CD8-positive, alpha-beta memory T cell (primary cell): ENCODE results near the gene TRIM67. TPM values are rescaled to one million over a fixed set of nuclear protein-coding genes. Genes with fewer than 3 reads are reported as not detected.

ENCODE experiments used
- CTCF ChIA-PET: fragments of 350-600 bp; sonication (Branson Sonifier 250); formaldehyde crosslinking; loops from one replicate; lab custom pipeline; 2021; ENCODE audit warnings: antibody characterized with exemption; lab: Charles Lee
- POLR2A ChIA-PET: fragments of 350-600 bp; sonication (Branson Sonifier 250); formaldehyde crosslinking; loops from one replicate; lab custom pipeline; 2021; ENCODE audit warnings: antibody characterized with exemption; lab: Charles Lee
- DNase-seq, 5 donors: peaks; one replicate each; pipeline versions ENCODE4 v3.0.0 to v3.0.0-alpha.2; 2020 to 2022; ENCODE audit warnings: mixed read lengths in 1 of 5
- H3K27ac ChIP-seq: one replicate; pipeline ENCODE4 v1.7.0; 2013; ENCODE audit warnings: low read depth, mild to moderate bottlenecking, low read length, moderate library complexity
- H3K27me3 ChIP-seq: 2 replicates; pipeline ENCODE4 v1.7.0; 2013; ENCODE audit warnings: low read length, mild to moderate bottlenecking; ENCODE audit not compliant: insufficient read depth, poor library complexity, severe bottlenecking
- H3K36me3 ChIP-seq: 2 replicates; pipeline ENCODE4 v1.7.0; 2013; ENCODE audit warnings: mild to moderate bottlenecking, low read length, moderate library complexity; ENCODE audit not compliant: insufficient read depth
- H3K4me1 ChIP-seq: 2 replicates; pipeline ENCODE4 v1.7.0; 2013; ENCODE audit warnings: mild to moderate bottlenecking, low read length, moderate library complexity; ENCODE audit not compliant: insufficient read depth
- H3K4me3 ChIP-seq: 2 replicates; pipeline ENCODE4 v1.7.0; 2013; ENCODE audit warnings: mild to moderate bottlenecking, low read length
- H3K9me3 ChIP-seq: 2 replicates; pipeline ENCODE4 v1.7.0; 2013; ENCODE audit warnings: mild to moderate bottlenecking, low read length
- H3K27ac Mint-ChIP-seq, 8 donors: one replicate each; pipeline ENCODE4 v1.8.0; 2020 to 2021; ENCODE audit warnings: mixed read lengths in 8 of 8, mild to moderate bottlenecking in 6 of 8, inconsistent platforms in 3 of 8, moderate library complexity in 3 of 8
- H3K27me3 Mint-ChIP-seq, 2 donors: one replicate each; pipeline ENCODE4 v1.8.0; 2020 to 2021; ENCODE audit warnings: mixed read lengths in 2 of 2, mild to moderate bottlenecking in 1 of 2, moderate library complexity in 1 of 2
- H3K36me3 Mint-ChIP-seq, 3 donors: one replicate each; pipeline ENCODE4 v1.8.0; 2020 to 2021; ENCODE audit warnings: mixed read lengths in 3 of 3, inconsistent platforms in 1 of 3, mild to moderate bottlenecking in 1 of 3
- H3K4me1 Mint-ChIP-seq, 3 donors: one replicate each; pipeline ENCODE4 v1.8.0; 2020 to 2021; ENCODE audit warnings: mixed read lengths in 3 of 3, inconsistent platforms in 1 of 3, mild to moderate bottlenecking in 1 of 3
- H3K4me3 Mint-ChIP-seq, 7 donors: one replicate each; pipeline ENCODE4 v1.8.0; 2020 to 2021; ENCODE audit warnings: mixed read lengths in 7 of 7, mild to moderate bottlenecking in 6 of 7, moderate library complexity in 4 of 7, inconsistent platforms in 2 of 7
- H3K9me3 Mint-ChIP-seq, 5 donors: one replicate each; pipeline ENCODE4 v1.8.0; 2020 to 2022; ENCODE audit warnings: mixed read lengths in 5 of 5, mild to moderate bottlenecking in 3 of 5, moderate library complexity in 2 of 5, inconsistent platforms in 1 of 5
- polyA plus RNA-seq: library from polyadenylated mRNA; unstranded; fragments of 300-500 nt; fragmentation: Illumina TruSeq; gene quantifications from one replicate; pipeline ENCODE4 v1.2.3, GENCODE V29; 2021
- total RNA-seq, 2 experiments: library from RNA; stranded (reverse); gene quantifications; one replicate each; pipeline ENCODE4 v1.2.3, GENCODE V29; 2021

The TRIM67 gene
- total and polyA plus RNA-seq, 3 experiments from 2014 or later = not detected

DNA sequence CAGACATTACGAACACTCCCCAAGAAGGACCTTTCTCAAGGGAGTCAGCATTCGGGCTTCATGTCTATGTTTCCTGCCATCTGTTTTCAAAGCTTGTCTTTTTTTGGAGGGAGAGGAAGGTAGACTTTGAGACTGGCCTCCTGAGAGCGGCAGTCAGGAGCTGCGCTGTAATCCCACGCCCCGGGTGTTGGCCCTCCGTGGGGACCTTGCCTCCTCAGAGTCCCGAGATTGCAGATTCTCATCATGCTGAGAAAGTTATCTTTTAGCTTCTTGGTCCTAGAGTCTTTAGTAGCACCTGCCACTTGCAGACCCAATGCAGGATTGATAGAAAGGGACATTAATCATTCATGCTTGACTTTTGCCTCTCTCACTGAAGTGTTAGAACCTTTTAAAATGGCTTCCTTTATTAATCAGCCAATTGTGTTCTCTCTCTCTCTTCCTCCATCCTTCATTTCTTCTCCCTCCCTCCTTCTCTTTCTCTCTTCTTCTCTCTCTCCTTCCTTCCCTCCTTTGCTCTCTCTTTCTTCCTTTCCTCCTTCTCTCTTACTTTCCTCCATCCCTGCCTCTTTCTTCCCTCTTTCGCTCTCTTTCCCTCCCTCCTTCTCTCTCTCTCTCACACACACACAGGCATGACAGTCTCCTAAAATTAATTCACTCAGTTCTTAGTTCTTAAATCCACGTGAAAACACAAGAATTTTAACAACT lies 54.0 kb downstream of the TRIM67 start:
- CTCF ChIA-PET = no interaction called here

DNA sequence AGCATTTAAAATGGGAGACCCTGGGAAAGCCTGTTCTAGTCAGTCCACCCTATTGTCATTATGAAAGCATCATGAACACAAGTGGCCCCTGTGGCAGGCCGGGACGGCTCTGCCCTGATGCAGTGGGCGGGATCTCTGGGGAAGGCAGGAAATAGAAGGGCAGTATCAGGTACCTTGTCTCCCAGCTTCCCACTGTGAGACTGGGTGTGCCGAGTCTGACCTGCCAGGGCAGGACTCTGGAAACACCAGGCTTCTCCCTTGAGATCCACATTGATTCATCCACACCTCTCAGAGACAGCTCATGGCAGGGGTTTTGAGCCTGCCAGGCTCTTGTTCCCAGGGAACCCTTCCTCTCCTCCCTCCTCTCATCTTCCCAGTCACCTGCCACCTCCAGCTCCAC lies 54.6 kb downstream of the TRIM67 start:
- H3K4me1 Mint-ChIP-seq = peaks cover 4 to 8% (median 6%) of the 10 kb centered on the region in 3 donors
- H3K9me3 Mint-ChIP-seq = no peaks in the 10 kb centered on the region
- H3K36me3 Mint-ChIP-seq = peaks cover 0 to under 1% (median 0%) of the 10 kb centered on the region in 3 donors
- no peak overlapping the region for H3K4me3 Mint-ChIP-seq
- H3K27me3 Mint-ChIP-seq = peaks cover 0 to 3% of the 10 kb centered on the region in 2 donors
- Histone ChIP-seq H3K4me1 (peaks cover 3% of the 10 kb centered on the region), H3K4me3 (no peak overlapping the region), H3K27me3 (no peaks in the 10 kb centered on the region), H3K9me3 (no peaks in the 10 kb centered on the region), H3K36me3 (no peaks in the 10 kb centered on the region), H3K27ac (no peak overlapping the region)
- DNase-seq = no peak
- peak overlapping the region in 1 of 8 donors; percentile 94 for H3K27ac Mint-ChIP-seq
- ChIA-PET CTCF (no interaction called here), POLR2A (no interaction called here)

More for the DNA sequence above, 54.0 kb downstream of the TRIM67 start:
- peaks cover 8% of the 10 kb centered on the region for H3K4me1 ChIP-seq
- Mint-ChIP-seq H3K27ac (peak overlapping the region in 1 of 8 donors; percentile 67), H3K27me3 (peaks cover 0 to 3% of the 10 kb centered on the region in 2 donors), H3K4me1 (peaks cover 8 to 14% (median 11%) of the 10 kb centered on the region in 3 donors), H3K36me3 (no peaks in the 10 kb centered on the region), H3K4me3 (no peak overlapping the region), H3K9me3 (no peaks in the 10 kb centered on the region)
- no peak for DNase-seq
- no peaks in the 10 kb centered on the region for H3K27me3 ChIP-seq
- no peaks in the 10 kb centered on the region for H3K36me3 ChIP-seq
- no peak overlapping the region for H3K4me3 ChIP-seq
- no peaks in the 10 kb centered on the region for H3K9me3 ChIP-seq
- H3K27ac ChIP-seq = no peak overlapping the region
- POLR2A ChIA-PET = no interaction called here

DNA sequence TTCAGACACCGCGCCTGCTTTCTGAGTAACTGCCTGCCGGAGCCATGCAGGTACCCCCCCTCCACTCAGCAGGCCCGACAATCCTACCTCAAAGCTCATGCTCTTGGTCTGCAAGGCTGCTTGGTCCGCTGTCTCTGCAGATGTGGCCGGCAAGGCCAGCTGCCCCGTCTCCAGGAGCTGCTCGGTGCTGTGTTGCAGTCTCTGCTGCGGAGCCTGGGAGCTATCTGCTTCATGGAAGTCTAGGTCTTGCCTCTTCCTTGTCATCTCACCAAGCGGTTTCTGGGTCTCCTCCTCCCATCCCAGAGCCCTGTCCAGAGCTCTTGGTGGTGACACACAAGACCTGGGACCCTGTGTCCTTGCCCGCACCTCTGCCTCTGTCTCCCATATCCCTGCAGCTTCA lies 55.2 kb downstream of the TRIM67 start:
- peak overlapping the region in 1 of 8 donors; percentile 94 for H3K27ac Mint-ChIP-seq
- Histone ChIP-seq H3K27me3 (no peaks in the 10 kb centered on the region), H3K36me3 (no peaks in the 10 kb centered on the region), H3K4me1 (no peaks in the 10 kb centered on the region), H3K27ac (no peak overlapping the region), H3K4me3 (no peak overlapping the region), H3K9me3 (no peaks in the 10 kb centered on the region)
- CTCF ChIA-PET = no interaction called here
- H3K9me3 Mint-ChIP-seq = no peaks in the 10 kb centered on the region
- peaks cover 0 to 3% of the 10 kb centered on the region in 2 donors for H3K27me3 Mint-ChIP-seq
- H3K4me1 Mint-ChIP-seq = peaks cover 4 to 7% (median 5%) of the 10 kb centered on the region in 3 donors
- H3K36me3 Mint-ChIP-seq = peaks cover 0 to 3% (median 0%) of the 10 kb centered on the region in 3 donors
- no peak for DNase-seq
- POLR2A ChIA-PET = no interaction called here
- no peak overlapping the region for H3K4me3 Mint-ChIP-seq

DNA sequence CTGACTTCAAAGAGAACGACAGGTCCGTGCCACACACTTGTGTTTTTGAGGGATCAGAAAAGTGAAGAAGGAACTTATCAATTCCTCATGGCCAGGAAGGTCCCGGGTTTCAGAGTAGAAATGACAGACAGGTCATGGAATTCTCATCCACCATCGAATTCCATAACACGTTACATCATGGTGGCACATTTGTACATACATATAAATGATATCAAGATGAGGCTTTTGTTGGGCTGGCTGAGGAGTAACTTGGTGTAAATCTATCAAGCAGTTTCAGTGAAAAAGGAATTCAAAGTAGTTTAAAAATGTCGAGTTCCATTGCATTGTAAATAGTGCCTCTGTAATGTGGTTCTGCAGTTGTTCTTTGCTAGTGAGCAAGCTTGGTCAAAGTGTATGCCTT lies 56.2 kb downstream of the TRIM67 start:
- DNase-seq = no peak
- no peak overlapping the region for H3K4me3 ChIP-seq
- CTCF ChIA-PET = no interaction called here
- POLR2A ChIA-PET = no interaction called here
- H3K36me3 ChIP-seq = no peaks in the 10 kb centered on the region
- no peaks in the 10 kb centered on the region for H3K27me3 ChIP-seq
- no peaks in the 10 kb centered on the region for H3K9me3 ChIP-seq
- H3K27me3 Mint-ChIP-seq = peaks cover 0 to 3% of the 10 kb centered on the region in 2 donors
- peak overlapping the region in 1 of 8 donors; percentile 50 for H3K27ac Mint-ChIP-seq
- H3K4me3 Mint-ChIP-seq = no peak overlapping the region
- no peaks in the 10 kb centered on the region for H3K9me3 Mint-ChIP-seq
- H3K4me1 ChIP-seq = no peaks in the 10 kb centered on the region
- H3K27ac ChIP-seq = no peak overlapping the region
- H3K4me1 Mint-ChIP-seq = peaks cover 4 to 7% (median 5%) of the 10 kb centered on the region in 3 donors
- H3K36me3 Mint-ChIP-seq = peaks cover 0 to 8% (median 4%) of the 10 kb centered on the region in 3 donors

DNA sequence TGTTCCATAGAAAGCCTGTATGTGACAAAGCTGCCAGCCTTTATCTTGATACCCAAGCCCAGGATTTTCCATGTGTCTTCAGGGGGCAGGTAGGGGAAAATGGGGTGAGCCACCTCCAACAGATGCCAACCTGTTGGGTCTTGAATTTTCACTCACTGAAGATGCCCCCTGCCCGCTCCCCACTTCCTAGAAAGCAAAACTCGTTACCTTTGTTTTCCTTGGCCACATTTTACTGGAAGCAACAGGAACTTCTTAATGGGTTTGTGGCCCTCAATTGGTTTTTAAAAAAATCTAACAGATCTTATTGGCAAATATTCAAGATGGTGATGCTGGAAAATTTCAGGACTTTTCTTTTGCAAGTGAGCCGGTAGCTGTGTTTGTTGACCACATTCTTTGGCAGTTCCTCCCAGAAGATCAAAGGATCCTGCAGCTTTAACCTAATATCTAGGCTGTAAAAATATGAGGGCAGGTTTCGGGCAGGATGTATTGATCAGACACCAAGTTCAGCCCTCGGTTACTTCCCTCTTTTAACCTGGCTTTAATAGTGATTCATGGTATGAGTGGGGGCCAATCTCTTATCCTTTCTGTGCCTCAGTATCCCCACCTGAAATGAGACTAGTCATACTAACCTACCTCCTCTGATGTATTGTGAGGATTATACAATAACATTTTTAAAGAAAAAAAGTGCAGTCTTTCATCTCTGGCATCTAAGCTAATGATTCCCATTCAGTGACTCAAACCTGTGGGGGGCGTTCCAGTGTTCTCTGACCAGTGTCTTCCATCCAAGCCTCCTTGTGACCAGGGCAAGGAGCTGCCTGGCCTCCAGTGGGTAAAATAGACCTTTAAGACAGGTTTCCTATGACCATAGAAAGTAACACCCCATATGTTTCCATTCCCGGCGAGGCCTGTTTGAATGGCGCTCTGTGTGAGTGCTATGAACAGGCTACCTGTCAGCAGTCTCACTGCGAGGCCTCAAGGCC lies 57.9 kb downstream of the TRIM67 start:
- Mint-ChIP-seq H3K9me3 (no peaks in the 10 kb centered on the region), H3K27me3 (peaks cover 0 to 3% of the 10 kb centered on the region in 2 donors), H3K4me1 (peaks cover 4 to 7% (median 5%) of the 10 kb centered on the region in 3 donors), H3K36me3 (peaks cover 0 to 18% (median 11%) of the 10 kb centered on the region in 3 donors), H3K27ac (no peak overlapping the region), H3K4me3 (no peak overlapping the region)
- no peak for DNase-seq
- CTCF ChIA-PET = no interaction called here
- Histone ChIP-seq H3K4me3 (no peak overlapping the region), H3K9me3 (no peaks in the 10 kb centered on the region), H3K27me3 (no peaks in the 10 kb centered on the region), H3K36me3 (peaks cover 6% of the 10 kb centered on the region), H3K4me1 (no peaks in the 10 kb centered on the region), H3K27ac (no peak overlapping the region)
- POLR2A ChIA-PET = no interaction called here

DNA sequence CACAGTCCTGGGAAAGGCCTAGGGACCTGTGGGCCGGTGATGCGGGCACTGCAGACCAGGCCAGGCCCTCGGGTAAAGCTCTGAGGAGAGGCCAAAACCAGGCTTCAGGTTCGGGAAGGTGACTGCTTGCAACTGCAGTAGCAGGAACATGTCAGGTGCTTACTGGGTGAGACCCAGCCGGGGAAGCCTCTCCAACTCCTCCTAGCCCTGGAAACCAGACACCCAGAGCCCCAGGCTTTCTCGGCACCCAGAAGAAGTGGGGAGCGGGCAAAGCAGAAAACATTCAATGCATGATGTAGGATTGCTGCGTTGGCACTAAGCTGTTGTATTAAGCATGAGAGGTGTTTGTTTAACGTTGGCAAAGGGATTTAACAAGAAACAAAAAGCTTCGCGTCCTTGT lies 58.9 kb downstream of the TRIM67 start:
- Histone ChIP-seq H3K9me3 (no peaks in the 10 kb centered on the region), H3K27me3 (no peaks in the 10 kb centered on the region), H3K4me1 (no peaks in the 10 kb centered on the region), H3K27ac (no peak overlapping the region), H3K4me3 (no peak overlapping the region), H3K36me3 (peaks cover 13% of the 10 kb centered on the region)
- Mint-ChIP-seq H3K9me3 (no peaks in the 10 kb centered on the region), H3K27me3 (peaks cover 0 to 3% of the 10 kb centered on the region in 2 donors), H3K4me1 (peaks cover 0 to 5% (median 0%) of the 10 kb centered on the region in 3 donors), H3K36me3 (peaks cover 0 to 29% (median 13%) of the 10 kb centered on the region in 3 donors), H3K27ac (no peak overlapping the region), H3K4me3 (no peak overlapping the region)
- ChIA-PET POLR2A (no interaction called here), CTCF (no interaction called here)
- DNase-seq = no peak

DNA sequence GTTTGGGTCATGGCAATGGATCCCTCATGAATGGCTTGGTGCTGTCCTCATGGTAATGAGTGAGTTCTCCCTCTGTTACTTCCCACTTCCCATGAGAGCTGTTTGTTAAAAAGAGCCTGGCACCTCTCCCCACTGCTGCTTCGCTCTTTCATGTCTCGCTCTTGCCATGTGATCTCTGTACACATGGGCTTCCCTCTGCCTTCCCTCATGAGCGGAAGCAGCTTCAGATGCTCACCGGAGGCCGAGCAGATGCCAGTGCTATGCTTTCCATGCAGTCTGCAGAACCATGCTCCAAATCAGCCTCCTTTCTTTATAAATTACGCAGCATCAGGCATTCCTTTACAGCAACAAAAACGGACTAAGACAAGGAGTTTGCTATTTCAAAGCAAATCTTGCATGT lies 64.3 kb downstream of the TRIM67 start:
- ChIA-PET CTCF (no interaction called here), POLR2A (no interaction called here)
- Histone ChIP-seq H3K4me1 (no peaks in the 10 kb centered on the region), H3K4me3 (no peak overlapping the region), H3K9me3 (no peaks in the 10 kb centered on the region), H3K27ac (no peak overlapping the region), H3K36me3 (peaks cover 35% of the 10 kb centered on the region), H3K27me3 (no peaks in the 10 kb centered on the region)
- Mint-ChIP-seq H3K4me3 (no peak overlapping the region), H3K4me1 (peaks cover 15 to 21% (median 19%) of the 10 kb centered on the region in 3 donors), H3K36me3 (peaks cover 9 to 71% (median 30%) of the 10 kb centered on the region in 3 donors), H3K9me3 (no peaks in the 10 kb centered on the region), H3K27ac (peak overlapping the region in 1 of 8 donors; percentile 21), H3K27me3 (no peaks in the 10 kb centered on the region)
- DNase-seq = no peak
